ENCODE data around the gene NT5DC1.

NT5DC1 gene

DNA sequence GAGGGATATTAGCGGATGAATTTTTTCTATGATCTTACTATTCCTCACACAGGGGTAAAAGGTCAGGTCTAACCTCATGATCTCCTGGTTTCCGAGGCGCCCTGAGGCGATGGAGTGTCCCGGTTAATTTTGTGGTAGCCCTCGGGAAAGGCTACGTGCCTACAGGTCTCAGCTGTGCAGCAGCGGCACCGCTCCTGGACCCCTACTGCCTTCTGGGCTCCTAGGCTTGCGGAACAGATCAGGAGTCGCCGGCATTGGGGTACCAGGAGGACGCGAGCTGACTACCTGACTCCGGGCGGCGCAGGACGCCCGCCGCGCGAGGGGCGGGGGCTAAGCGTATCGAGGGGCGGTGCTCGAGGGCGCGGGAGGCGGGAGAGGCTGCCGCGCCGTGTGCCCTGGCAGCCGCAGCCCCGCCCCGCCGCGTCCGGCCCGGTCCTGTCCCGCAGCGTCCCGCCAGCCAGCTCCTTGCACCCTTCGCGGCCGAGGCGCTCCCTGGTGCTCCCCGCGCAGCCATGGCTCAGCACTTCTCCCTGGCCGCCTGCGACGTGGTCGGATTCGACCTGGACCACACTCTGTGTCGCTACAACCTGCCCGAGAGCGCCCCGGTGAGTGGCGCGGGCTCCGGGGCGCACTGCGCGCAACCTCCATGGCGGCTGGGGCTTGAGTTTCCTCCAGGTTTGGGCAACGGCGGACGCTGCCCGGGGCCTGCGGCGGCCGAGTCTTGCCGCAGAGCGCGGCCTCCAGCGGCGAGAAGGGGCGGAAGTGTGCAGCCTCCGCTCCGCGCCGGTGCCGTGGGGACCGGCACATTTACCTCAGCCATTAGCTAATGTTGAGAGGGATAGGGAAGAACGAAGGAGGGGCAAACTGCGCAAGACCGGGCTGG lies at the start of gene NT5DC1:
Gene NT5DC1 (plus strand): TSS at position 435 of the 883 bp plus-strand sequence. CDS start 78 bp downstream, at position 513.
- peak; percentile 28 for DNase-seq

DNA sequence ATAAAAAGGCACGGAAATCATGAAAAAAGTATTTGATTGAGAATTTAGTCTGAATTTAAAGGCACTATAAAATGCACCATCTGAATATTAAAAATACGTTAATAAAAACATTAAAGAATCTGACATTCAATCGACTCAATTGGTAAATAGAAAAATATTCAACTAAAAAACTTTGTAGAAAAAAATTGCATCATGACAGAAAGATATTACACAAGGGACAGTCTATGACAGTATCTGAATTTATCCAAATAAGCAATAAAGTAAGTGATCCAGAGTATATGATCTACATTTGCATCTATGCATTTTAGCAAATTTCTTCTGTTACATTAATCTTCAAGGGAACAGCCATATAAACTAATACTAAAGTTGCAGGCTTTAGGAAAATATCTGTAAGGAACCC lies 49.4 kb upstream of the NT5DC1 start:
- DNase-seq, result no peak

DNA sequence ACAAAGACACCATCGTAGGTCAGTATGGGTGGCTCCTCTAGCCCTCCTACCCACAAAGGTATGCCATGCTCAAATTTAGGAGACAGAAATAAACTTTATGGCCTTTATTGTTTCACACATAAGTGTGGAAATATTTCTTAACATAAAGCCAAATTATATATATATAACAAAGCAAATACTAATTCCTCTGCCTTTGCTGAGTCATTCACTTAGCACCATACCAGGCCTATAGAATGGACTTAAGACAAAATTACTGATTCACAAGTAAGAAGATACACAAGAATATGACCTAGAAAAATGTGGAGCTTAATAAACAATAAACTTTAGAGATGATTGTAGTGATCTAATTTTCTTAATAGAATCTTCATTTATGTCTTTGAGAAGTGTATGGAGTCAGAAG lies 45.1 kb upstream of the NT5DC1 start:
- no peak for DNase-seq

DNA sequence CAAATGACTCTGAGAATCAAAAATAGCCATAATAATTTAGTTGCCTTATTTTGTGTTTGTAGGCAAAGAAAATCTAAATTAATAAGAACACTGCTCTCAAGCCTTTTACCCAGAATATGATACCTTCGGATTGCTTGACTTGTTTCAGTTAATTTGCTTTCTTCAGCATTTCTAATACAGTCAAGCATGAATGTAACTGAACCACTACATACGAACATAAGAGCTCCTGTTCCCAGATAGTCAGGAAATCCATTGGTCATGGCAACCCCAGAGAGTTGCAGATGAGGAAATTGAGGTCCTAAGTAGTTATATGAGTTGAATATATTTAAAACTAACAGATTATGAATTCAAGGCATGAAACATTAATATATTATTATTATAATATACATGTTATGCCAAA lies 42.9 kb upstream of the NT5DC1 start:
- DNase-seq, result no peak

DNA sequence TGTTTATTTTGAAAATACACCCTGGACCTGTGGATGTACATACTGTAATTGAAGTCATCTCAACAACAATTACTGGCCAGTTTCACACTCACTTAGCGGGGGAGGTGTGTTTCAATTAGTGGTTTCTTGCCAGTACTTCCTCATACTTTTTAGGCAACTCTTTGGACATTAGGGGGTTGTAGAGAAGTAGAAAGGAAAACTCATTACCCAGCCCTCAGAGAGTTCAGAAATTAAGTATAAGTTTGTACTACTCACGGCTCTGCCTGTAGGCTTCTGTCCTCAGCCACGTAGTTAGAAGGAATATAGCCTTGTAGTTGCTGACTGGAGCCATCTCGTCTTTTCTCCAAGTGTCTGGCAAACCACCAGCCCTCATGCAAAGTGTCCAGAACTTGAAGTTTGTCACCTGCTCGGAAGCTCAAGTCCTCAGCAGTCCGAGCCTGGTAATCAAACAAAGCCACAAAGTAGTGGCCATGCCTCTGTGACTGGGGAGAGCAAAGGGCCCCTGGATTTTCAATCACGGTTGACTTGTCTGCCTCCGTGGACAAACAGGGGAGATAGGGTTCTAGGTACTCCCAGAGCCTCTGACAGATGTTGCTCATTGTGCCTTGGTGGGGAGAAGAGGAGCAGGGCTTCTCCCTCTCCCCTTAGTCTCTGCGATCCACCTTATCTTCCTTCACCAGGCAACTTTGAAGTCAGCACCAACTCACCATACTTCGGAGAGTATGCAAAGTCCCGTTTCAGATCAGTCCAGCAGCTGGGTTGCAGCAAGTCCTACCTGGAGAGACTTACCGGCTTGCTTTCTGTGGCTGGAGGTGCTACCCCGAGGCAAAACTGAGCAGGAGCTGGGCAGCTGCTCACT lies 40.7 kb upstream of the NT5DC1 start:
- no peak for DNase-seq

DNA sequence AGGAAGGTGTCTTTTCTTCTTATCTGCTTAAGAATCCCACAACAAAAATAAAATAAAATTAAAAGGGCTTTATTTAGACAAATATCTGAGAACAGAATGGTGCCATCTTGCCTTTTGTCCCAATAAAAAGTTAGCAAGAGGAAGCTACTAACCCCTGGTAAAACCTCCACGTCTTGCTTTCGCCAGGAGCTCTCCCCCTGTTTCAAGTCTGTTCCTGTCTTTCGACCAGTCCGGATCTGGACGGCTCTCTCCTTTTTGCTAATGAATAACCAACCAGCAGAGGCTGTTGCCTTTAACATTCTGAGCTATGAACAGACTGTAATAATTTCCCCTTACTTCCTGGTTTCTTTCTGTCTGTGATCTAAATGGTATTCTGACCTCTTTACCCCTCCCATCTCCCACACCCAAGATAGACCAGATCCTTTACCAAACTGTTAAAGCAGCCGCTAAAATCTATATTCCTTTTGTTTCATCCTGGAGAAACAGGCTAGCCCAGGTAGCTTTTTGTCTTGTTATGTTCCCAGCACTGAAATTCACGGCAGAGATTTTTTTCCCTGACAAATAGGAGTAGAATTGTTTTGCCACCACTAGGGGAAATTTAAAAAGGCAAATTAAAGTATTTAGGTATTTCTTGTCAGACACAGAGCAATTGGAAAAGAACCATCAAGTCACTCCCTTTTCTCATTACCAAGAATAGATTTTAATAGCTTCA lies 39.9 kb upstream of the NT5DC1 start, which contains the start of gene FRK:
Gene FRK (minus strand): TSS at position 320 of the 712 bp plus-strand sequence. CDS start 580 bp downstream, outside the sequence.
- DNase-seq, result no peak

DNA sequence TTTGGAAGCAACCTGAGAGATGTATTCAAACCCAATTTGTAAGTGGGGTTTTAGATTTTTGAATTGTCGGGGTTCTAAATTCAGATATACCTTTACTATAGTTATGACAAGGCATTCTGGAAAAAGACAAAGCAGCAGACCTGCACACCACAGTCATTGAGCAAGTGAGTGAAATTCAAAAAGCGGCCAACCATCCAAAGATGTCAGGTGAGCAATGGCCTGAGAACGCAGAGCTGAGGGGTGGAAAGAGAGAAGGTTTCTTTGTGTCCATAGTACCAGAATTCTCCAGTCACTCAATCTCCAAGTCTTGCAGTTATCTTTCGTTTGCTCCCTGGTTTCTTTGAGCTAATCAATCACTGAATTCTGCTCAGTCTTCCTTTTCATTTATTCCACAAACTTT lies 38.2 kb upstream of the NT5DC1 start:
- DNase-seq, result no peak

DNA sequence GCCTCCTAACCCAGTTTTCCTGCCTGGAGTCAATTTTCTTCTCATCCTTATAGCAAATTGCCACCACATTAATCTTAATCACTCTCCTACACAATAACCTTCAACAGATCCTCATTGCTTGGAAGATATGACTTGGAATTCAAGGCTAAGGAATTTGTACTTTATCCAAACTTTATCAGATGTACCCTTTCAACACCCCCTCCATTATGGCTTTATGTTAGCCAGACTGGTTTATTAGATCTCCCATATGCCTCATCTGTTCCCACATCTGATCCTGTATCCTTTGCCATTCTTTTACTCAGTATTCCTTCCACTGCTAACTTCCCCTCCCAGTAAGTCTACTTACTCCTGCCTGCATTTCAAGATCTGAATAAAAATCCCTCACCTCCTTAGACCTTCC lies 36.0 kb upstream of the NT5DC1 start:
- no peak for DNase-seq

DNA sequence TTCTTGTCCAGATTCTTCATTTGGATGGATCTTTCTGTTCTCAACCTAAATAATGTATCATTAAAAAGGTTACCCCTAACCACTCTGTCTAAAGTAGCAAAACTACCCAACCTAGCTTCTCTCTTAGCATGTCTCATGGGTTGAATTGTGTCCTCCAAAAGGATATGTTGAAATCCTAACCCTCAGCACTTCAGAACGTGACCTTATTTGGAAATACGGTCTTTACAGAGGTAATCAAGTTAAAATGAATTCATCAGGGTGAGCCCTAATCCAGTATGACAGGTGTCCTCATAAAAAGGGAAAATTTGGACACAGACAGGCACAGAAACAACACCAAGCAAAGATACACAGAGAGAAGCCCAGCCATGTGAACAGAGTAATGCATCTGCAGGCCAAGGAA lies 33.9 kb upstream of the NT5DC1 start:
- DNase-seq, result no peak

DNA sequence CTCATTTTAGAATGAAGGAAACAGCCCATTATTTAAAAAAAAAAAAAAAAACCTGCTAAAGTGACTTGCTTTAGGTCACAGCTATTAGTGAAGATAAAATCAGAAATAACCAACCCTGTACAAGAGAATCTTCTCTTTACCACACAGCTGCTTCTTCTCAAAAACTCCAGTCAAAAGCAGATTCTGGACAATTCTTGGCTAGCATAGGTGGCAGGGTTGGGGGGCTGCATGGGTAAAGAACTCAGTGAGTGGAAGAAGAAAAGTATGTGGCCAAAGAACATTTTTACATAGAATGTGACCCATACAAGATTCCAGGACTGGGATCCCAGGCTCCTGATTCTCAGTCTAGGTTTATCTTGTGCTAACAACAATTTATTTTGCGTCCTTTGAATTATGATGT lies 30.6 kb upstream of the NT5DC1 start:
- no peak for DNase-seq

DNA sequence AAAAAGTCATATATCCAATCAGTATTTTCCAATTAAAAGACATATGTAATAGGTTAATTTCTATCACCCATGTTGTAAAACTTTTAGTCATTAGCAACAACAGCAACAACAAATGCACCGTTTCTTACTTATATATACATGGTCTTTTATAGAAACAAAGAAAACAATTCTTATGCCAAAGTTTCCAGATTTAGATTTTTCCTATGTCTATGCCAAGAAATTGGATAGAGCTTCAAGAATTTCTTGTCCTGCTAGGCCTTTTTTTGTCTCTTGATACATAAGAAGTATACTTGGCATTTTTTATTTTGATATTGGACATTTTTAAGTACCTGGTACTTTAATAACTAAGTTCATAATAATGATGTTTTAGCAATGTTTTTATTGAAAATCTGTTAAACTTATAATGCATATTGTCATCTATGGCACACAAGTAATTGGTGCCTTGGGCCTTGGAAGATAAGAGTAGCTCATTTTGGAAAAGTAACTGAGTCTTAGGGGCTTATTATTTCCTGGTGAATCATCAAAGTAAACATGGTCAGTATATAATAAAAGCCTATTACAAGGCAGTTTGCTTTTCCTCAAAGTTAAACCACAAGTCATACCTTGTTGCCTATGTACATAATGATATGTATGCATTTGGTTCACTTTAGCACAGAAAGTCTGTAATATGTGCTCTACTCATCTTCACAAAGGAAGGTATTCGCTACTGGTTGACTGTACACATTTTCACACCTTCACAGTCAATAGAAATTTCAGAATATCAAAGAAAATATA lies 29.9 kb upstream of the NT5DC1 start:
- no peak for DNase-seq

DNA sequence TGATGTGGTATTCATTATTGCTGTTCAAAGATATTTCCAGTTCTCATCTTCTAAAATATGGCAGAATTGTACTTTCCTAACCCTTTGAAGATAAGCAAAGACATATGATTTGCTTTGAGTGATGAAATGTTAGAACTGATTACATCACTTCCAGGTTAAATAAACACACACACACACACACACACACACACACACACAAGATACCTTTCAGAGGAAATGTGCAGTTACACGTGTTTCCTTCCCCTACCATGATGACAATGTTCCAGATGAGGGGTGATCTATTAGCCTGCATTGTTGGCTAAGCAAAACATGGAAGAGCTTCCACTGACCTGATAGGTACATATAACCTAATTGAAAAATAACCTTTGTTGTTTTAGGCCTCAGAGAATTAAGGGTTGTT lies 28.3 kb upstream of the NT5DC1 start:
- no peak for DNase-seq

DNA sequence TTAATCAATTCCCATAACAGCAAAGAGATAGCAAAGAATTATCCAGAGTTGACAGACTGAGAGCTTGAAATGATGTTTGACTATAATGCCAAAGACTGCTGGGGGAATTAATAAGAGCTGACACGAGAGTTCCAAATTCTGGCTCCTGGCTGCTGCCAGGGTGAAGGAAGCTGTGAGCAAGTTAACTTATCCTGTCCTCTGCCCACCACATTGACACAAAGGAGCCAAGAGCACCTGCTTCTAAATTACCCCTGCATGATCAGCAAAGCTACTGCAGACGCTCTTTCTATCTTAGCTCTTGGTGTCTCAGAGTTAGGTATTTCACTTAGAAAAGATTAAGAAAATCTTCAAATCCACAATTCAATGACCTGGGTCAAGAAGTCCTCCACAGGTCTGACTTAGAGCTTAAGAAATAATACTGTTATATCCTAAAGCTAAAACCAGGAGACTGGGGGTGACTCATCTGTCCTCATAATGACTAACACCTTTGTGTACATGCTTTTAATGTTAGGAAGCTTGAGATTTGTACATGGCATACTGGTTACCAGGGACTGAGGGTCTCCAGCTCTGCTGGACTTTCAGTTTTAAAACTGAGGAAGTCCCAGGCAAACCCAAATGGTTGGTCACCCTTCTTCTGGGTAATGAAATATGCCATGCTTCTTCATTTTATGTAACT lies 26.8 kb upstream of the NT5DC1 start:
- DNase-seq, result no peak

DNA sequence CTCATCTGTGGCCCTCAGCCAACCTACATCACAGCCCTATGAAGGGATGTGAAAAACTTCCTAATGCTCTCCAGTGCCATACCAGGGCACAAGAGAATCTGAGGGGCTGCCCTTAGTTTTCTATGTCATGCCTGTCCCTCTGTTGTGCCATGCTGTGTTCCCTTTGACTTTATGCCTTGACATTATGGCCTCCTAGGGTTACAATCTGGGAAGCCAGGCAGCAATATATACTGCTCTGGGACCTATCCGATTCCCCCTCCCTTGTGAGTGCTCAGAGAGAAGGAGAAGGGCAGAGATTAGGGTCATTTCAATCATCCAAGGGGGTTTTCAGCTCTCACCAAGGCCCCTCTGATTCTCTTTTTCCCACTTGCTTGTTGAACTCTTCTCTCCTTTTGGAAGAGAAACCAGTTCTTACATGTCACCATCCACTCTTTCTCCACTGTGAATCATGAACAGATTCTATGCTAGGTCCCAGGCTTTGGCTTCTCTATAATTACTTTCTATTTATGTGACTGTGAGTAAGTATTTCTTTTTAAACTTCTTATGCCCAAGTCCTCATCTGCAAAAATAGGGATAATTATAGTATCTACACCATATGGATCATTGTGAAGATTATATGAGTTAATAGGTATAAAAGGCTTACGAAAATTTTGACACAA lies 25.8 kb upstream of the NT5DC1 start:
- DNase-seq, result no peak

DNA sequence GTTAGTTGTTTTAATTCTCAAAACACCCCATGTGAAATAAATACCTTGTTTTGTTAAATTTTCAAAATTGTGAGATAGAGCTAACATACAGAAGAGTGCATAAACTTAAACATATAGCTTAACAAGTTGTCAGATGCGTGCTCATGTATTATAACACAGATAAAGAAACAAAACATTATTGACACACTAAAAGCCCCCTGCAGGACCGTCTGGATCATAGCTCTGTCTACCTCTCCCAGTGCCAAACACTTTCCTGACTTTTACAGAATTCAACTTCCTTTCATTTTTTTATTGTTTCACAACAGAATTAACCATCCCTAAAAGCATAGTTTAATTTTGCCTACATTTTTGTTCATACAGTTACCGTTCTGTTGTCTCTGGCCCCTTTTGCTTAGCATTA lies 22.1 kb upstream of the NT5DC1 start:
- no peak for DNase-seq

DNA sequence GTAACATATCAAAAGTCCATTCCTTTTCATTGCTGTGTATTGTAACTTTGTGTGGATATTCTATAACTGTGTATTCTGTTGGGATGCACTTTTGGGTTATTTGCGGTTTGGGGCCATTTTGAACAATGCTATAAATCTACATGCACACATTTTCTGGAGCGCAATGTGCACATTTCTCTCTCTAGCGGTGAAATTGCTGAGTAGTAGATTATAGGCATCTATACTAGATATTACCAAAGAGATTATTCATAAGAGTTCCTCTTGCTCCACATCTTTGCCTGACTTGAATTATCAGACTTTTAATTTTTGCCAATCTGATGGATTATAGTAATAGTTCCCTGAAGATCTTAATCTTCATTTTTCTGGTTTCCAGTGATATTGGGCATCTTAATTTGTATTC lies 21.7 kb upstream of the NT5DC1 start:
- no peak for DNase-seq

DNA sequence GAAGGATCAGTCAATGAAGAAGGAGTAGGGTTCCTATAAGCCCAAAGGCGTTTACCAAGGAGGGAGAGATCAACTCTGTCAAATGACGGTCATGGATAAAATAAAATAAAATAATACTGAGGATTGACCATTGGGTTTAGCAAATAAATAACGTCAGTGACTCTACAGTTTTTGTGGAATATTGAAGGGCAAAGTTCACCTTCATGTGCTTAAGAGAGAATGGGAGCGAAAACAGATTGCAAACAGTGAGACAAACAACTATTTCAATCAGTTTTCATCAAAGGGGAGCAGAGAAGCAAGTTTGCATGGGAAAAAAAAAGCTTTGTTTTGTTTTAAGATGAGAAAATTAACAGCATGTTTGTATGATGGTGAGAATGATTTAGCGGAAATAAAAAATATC lies 17.6 kb upstream of the NT5DC1 start:
- no peak for DNase-seq

DNA sequence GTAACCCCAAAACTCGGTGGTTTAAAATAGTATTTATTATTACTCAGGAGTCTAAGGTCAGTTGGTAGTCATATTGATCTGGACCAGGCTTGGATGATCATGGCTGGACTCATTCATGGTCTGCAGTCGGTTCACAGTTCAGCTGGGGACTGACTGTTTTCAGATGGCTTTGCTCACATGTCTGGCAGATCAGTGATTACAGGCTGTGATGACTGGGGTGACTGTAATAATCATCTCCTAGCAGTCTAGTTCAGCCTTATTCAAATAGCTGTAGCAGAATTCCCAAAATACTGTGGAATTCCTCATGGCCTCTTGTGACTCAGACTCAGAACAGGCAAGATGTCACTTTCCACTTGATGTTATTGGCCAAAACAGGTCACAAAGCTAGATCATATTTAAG lies 16.4 kb upstream of the NT5DC1 start:
- DNase-seq, result no peak

DNA sequence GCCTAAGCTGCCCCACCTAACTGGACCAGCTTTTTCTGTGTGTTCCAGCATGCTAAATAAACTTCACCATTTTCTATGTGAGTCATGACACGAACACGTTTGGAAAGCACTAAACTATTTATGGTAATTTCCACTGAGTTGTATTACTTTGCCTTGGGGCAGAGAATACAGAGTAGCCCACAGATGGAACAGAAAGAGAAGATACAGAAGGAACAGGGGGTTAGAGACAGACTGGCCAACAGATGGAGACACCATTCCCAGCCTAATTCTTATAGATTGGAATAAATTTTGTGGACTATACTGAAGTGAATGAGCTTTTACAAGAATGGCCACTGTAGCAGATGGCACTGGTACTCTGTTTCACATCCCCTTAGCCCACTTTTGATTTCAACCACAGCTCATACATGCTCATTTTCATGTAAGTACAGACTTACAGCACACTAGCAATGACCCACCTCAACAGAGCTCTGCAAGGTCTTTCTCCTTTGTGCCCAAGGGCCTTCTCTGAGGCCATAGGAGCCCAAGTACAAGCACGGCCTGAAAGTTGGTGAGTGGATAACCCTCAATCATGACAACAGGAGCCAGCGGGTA lies 13.1 kb upstream of the NT5DC1 start:
- no peak for DNase-seq

DNA sequence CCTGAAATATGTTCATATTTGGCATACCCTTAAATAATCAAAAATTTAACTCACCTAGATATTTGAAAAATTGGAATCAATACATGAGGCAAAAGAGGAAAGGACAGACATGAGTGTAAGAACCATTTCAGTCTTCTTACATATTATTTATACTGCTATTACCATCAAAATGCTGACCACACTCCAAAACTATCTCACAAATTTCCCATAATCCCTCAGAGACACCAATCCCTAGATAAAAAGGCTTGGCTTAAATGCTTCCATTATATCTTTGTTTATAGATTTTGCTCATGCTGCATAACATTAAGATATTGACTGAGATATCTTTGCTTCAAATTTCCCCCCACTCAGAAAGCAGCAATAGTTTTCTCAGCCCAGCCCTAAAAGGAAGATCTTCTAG lies 11.7 kb upstream of the NT5DC1 start:
- DNase-seq, result no peak

DNA sequence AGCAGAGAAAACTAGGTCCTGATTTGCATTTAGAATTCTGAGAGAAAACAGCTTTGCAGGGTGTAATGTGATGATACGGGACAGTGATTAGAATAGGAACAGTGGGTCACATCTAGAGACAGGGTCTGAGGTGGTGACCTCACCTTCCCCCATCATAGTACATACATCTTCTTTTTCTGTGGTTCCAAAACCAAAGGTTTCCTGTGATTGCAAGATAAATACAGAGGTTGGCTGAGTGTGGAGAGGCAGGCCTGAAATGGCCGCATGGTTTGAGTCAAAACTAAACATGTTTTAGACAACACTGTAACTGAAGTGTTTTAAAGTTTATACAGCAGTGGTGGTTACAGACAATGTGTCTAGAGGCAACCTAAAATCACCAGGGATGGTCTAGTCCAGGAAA lies 10.4 kb upstream of the NT5DC1 start:
- DNase-seq, result no peak

Data from NCI-H1436 treated with DMSO at 0.1 percent for 48 hours (cell line).